HEK293 (cell line): ENCODE results near the gene ASAP2.

Source experiments
- CTCF ChIA-PET: fragments of 350-600 bp; formaldehyde crosslinking; extraction: SDS; loops from one replicate; lab custom pipeline; 2021; ENCODE audit warnings: antibody characterized with exemption; lab: Yijun Ruan, JAX
- POLR2A ChIA-PET: fragments of 300-600 bp; formaldehyde crosslinking; extraction: SDS; loops from one replicate; lab custom pipeline; 2020; ENCODE audit warnings: antibody characterized with exemption, inconsistent platforms; lab: Yijun Ruan, JAX
- H3K27ac ChIP-seq: fragments of 200-500 bp; sonication (Bioruptor generic); 2 replicates; pipeline ENCODE4 v1.5.1; 2014; ENCODE audit warnings: low read depth, low read length, control low read depth, inconsistent platforms; ENCODE audit errors: extremely low read depth
- H3K36me3 ChIP-seq, 2 experiments: fragments of 200-500 bp in 1 of 2; sonication (Bioruptor generic) in 1 of 2; 1 replicate in 1 of 2; 2 replicates in 1 of 2; pipeline ENCODE4 v1.5.1; 2014 to 2017; ENCODE audit warnings: inconsistent platforms in 2 of 2, low read length in 2 of 2; ENCODE audit not compliant: control insufficient read depth in 2 of 2, insufficient read depth in 1 of 2
- H3K4me1 ChIP-seq: fragments of 200-500 bp; sonication (Bioruptor generic); 2 replicates; pipeline ENCODE4 v1.5.1; 2014; ENCODE audit warnings: mild to moderate bottlenecking, low read length, inconsistent platforms; ENCODE audit not compliant: control insufficient read depth, insufficient read depth
- H3K4me3 ChIP-seq: 2 replicates; pipeline ENCODE4 v1.5.1; 2011; ENCODE audit warnings: low read depth, mild to moderate bottlenecking, control low read depth, low read length, moderate library complexity
- H3K9me3 ChIP-seq: fragments of 200-500 bp; sonication (Bioruptor generic); 2 replicates; pipeline ENCODE4 v1.5.1; 2014; ENCODE audit warnings: low read depth, low read length, inconsistent platforms; ENCODE audit not compliant: control insufficient read depth, insufficient read depth
- GLI2 ChIP-seq: fragments of 450-650 bp; formaldehyde crosslinking; IDR thresholded peaks from 2 replicates; pipeline ENCODE4; 2017; ENCODE audit warnings: missing biosample characterization, missing genetic modification characterization, low read depth, borderline replicate concordance
- MZF1 ChIP-seq: fragments of 450-650 bp; formaldehyde crosslinking; IDR thresholded peaks from 2 replicates; pipeline ENCODE4 v1.5.1; 2017; ENCODE audit warnings: missing biosample characterization, missing genetic modification characterization, borderline replicate concordance
- SCRT1 ChIP-seq: fragments of 450-650 bp; formaldehyde crosslinking; IDR thresholded peaks from 2 replicates; pipeline ENCODE4 v1.5.1; 2016; ENCODE audit warnings: missing biosample characterization, missing genetic modification characterization, borderline replicate concordance
- SETDB1 ChIP-seq: IDR thresholded peaks from one replicate; pipeline ENCODE4 v1.6.1; 2017; ENCODE audit warnings: mild to moderate bottlenecking, low read length, moderate library complexity, mixed read lengths; ENCODE audit not compliant: insufficient read length
- ZEB2 ChIP-seq: fragments of 450-650 bp; formaldehyde crosslinking; IDR thresholded peaks from 2 replicates; pipeline ENCODE4 v1.5.1; 2016; ENCODE audit warnings: missing biosample characterization, missing genetic modification characterization
- ZFP37 ChIP-seq: fragments of 450-650 bp; formaldehyde crosslinking; IDR thresholded peaks from 2 replicates; pipeline ENCODE4 v1.5.1; 2016; ENCODE audit warnings: missing biosample characterization, missing genetic modification characterization
- ZFP69B ChIP-seq: fragments of 450-650 bp; formaldehyde crosslinking; IDR thresholded peaks from 2 replicates; pipeline ENCODE4 v1.5.1; 2016; ENCODE audit warnings: missing biosample characterization, missing genetic modification characterization
- ZNF114 ChIP-seq: fragments of 450-650 bp; formaldehyde crosslinking; IDR thresholded peaks from 2 replicates; pipeline ENCODE4 v1.5.0; 2017; ENCODE audit warnings: missing biosample characterization, missing genetic modification characterization
- ZNF140 ChIP-seq: fragments of 450-650 bp; formaldehyde crosslinking; IDR thresholded peaks from 2 replicates; pipeline ENCODE4 v1.5.1; 2016; ENCODE audit warnings: missing biosample characterization, missing genetic modification characterization
- ZNF24 ChIP-seq: fragments of 450-650 bp; formaldehyde crosslinking; IDR thresholded peaks from 2 replicates; pipeline ENCODE4 v1.5.1; 2016; ENCODE audit warnings: missing biosample characterization, missing genetic modification characterization
- ZNF266 ChIP-seq: fragments of 450-650 bp; formaldehyde crosslinking; IDR thresholded peaks from 2 replicates; pipeline ENCODE4 v1.5.1; 2016; ENCODE audit warnings: missing biosample characterization, missing genetic modification characterization, low read depth
- ZNF394 ChIP-seq: fragments of 450-650 bp; formaldehyde crosslinking; IDR thresholded peaks from 2 replicates; pipeline ENCODE4 v1.5.1; 2016; ENCODE audit warnings: missing biosample characterization, missing genetic modification characterization, mild to moderate bottlenecking, moderate library complexity, borderline replicate concordance
- ZNF416 ChIP-seq: fragments of 450-650 bp; formaldehyde crosslinking; IDR thresholded peaks from 2 replicates; pipeline ENCODE4 v1.5.1; 2016; ENCODE audit warnings: missing biosample characterization, missing genetic modification characterization
- ZNF514 ChIP-seq: fragments of 450-650 bp; formaldehyde crosslinking; IDR thresholded peaks from 2 replicates; pipeline ENCODE4 v1.5.1; 2016; ENCODE audit warnings: missing biosample characterization, missing genetic modification characterization
- ZNF529 ChIP-seq: fragments of 450-650 bp; formaldehyde crosslinking; IDR thresholded peaks from 2 replicates; pipeline ENCODE4 v1.5.1; 2017; ENCODE audit warnings: missing genetic modification characterization, missing biosample characterization; ENCODE audit not compliant: insufficient replicate concordance
- ZNF530 ChIP-seq: fragments of 450-650 bp; formaldehyde crosslinking; IDR thresholded peaks from 2 replicates; pipeline ENCODE4 v1.5.1; 2016; ENCODE audit warnings: low read depth, missing biosample characterization, missing genetic modification characterization
- ZNF585B ChIP-seq: fragments of 450-650 bp; formaldehyde crosslinking; IDR thresholded peaks from 2 replicates; pipeline ENCODE4 v1.5.1; 2016; ENCODE audit warnings: missing biosample characterization, missing genetic modification characterization
- ZNF623 ChIP-seq: fragments of 450-650 bp; formaldehyde crosslinking; IDR thresholded peaks from 2 replicates; pipeline ENCODE4 v1.5.1; 2016; ENCODE audit warnings: missing biosample characterization, missing genetic modification characterization
- ZNF664 ChIP-seq: fragments of 450-650 bp; formaldehyde crosslinking; IDR thresholded peaks from 2 replicates; pipeline ENCODE4 v1.5.1; 2016; ENCODE audit warnings: missing biosample characterization, missing genetic modification characterization
- ZNF677 ChIP-seq: fragments of 450-650 bp; IDR thresholded peaks from 2 replicates; pipeline ENCODE4 v1.5.0; 2018; ENCODE audit warnings: missing biosample characterization, mild to moderate bottlenecking, missing genetic modification characterization, moderate library complexity
- ZNF76 ChIP-seq: fragments of 450-650 bp; formaldehyde crosslinking; IDR thresholded peaks from 2 replicates; pipeline ENCODE4; 2016; ENCODE audit warnings: low read depth, missing biosample characterization, missing genetic modification characterization, borderline replicate concordance
- TF ChIP-seq, protein P1 (sequence below): fragments of 450-650 bp; formaldehyde crosslinking; optimal IDR thresholded peaks from 2 replicates; pipeline ENCODE3; 2016; ENCODE audit warnings: missing biosample characterization, mild to moderate bottlenecking, missing genetic modification characterization
- TF ChIP-seq, protein P2 (sequence below): fragments of 450-650 bp; formaldehyde crosslinking; IDR thresholded peaks from 2 replicates; pipeline ENCODE4 v1.5.0; 2017; ENCODE audit warnings: missing biosample characterization, missing genetic modification characterization, borderline replicate concordance

Gene ASAP2

DNA sequence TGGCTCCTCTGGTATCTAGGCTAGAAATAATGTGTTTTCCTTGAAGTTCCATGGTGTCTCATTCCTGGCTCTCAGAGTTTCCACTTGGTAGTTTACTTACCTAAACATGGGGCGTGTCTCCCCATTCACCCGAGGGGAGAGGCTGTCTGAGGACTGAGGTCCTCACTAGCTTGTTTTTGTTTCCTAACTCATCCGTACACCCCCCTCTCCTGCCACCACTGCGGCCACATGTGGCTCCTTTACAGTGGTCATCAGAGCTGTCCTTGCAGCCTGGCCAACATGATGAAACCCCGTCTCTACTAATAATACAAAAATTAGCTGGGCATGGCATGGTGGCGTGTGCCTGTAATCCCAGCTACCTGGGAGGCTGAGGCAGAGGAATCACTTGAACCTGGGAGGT, 106.0 kb downstream of the ASAP2 start (continued):
- no peak for TF ChIP-seq ZNF416 (tag by site-specific recombination)
- TF ChIP-seq ZNF266 = no peak
- no peak for TF ChIP-seq MZF1 (tag by site-specific recombination)

DNA sequence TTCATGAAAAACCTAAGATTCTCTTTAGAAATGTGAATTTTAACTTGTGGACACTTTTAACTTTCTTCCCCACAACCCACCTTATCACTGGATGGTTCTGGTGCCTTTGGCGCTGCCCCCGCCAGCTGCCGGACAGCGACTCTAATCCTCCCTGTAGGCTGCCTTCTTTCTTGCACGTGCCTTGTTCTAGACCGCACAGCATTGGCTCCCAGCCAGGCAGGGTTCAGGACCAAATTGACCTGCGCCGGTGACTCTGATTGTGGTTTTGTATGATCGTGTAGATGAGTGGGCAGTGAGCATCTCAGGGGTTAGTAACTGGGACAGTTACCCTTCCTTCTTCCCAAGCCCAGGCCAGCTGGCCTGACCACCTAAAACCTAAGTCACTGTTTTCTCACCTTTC, 106.8 kb downstream of the ASAP2 start:
- CTCF ChIA-PET = no interaction called here
- H3K9me3 ChIP-seq = no peaks in the 10 kb centered on the region
- TF ChIP-seq ZNF677 (tag by site-specific recombination) (no peak), ZNF140 (no peak), MZF1 (tag by site-specific recombination) (no peak), GLI2 (tag by site-specific recombination) (no peak), ZNF114 (tag by site-specific recombination) (no peak), ZNF664 (tag by site-specific recombination) (no peak), ZNF585B (tag by site-specific recombination) (no peak), ZNF623 (tag by site-specific recombination) (no peak), ZNF394 (no peak), ZNF530 (tag by site-specific recombination) (no peak), ZNF529 (tag by site-specific recombination) (no peak), ZNF24 (tag by site-specific recombination) (no peak), SCRT1 (tag by site-specific recombination) (no peak), ZNF76 (tag by site-specific recombination) (no peak), SETDB1 (no peak), ZEB2 (tag by site-specific recombination) (no peak), ZFP69B (tag by site-specific recombination) (no peak)
- TF ChIP-seq, protein P1, sequence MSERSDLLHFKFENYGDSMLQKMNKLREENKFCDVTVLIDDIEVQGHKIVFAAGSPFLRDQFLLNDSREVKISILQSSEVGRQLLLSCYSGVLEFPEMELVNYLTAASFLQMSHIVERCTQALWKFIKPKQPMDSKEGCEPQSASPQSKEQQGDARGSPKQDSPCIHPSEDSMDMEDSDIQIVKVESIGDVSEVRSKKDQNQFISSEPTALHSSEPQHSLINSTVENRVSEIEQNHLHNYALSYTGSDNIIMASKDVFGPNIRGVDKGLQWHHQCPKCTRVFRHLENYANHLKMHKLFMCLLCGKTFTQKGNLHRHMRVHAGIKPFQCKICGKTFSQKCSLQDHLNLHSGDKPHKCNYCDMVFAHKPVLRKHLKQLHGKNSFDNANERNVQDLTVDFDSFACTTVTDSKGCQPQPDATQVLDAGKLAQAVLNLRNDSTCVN = no peak
- no peaks in the 10 kb centered on the region; a peak in 1 of 3 replicates for H3K36me3 ChIP-seq
- no peak overlapping the region for H3K4me3 ChIP-seq
- no peaks in the 10 kb centered on the region for H3K4me1 ChIP-seq
- POLR2A ChIA-PET = no interaction called here
- H3K27ac ChIP-seq = no peak overlapping the region

DNA sequence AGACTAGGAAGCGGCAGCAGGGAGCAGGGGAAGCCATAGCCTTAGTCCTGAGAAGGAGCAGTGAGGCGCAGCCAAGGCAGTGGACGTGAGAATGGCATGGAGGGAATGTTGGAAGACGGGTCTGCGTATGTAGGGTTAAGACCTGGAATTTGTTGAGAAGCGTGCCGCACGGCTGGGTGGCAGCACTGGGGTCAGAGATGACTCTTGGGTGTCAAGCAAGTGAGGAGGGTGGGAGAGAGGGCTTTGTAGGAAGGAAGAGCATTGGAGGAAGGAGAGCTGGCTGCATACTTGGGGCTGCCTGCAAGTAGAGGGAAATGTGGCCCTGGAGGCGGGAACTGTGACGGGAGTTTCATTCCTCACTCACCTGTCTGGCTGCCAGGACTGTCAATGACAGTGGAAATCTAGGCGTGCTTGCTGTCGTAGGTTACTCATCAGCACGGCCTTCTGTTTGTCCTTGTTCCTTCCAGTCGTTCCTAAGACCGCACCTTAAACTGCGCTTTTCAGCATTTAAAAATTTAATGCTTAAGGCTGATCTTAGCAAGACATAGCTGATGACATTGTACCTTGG, 108.8 kb downstream of the ASAP2 start:
- POLR2A ChIA-PET = no interaction called here
- peaks cover 3% of the 10 kb centered on the region; the same call in 1 of the 2 replicates for H3K4me1 ChIP-seq
- TF ChIP-seq ZNF514 (tag by site-specific recombination) = no peak
- TF ChIP-seq ZFP37 = no peak
- no peak for TF ChIP-seq ZNF24 (tag by site-specific recombination)
- TF ChIP-seq, protein P2, sequence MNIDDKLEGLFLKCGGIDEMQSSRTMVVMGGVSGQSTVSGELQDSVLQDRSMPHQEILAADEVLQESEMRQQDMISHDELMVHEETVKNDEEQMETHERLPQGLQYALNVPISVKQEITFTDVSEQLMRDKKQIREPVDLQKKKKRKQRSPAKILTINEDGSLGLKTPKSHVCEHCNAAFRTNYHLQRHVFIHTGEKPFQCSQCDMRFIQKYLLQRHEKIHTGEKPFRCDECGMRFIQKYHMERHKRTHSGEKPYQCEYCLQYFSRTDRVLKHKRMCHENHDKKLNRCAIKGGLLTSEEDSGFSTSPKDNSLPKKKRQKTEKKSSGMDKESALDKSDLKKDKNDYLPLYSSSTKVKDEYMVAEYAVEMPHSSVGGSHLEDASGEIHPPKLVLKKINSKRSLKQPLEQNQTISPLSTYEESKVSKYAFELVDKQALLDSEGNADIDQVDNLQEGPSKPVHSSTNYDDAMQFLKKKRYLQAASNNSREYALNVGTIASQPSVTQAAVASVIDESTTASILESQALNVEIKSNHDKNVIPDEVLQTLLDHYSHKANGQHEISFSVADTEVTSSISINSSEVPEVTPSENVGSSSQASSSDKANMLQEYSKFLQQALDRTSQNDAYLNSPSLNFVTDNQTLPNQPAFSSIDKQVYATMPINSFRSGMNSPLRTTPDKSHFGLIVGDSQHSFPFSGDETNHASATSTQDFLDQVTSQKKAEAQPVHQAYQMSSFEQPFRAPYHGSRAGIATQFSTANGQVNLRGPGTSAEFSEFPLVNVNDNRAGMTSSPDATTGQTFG (tag by site-specific recombination) = no peak
- H3K9me3 ChIP-seq = no peaks in the 10 kb centered on the region
- no peak overlapping the region for H3K27ac ChIP-seq
- H3K36me3 ChIP-seq = no peaks in the 10 kb centered on the region; a peak in 1 of 3 replicates
- H3K4me3 ChIP-seq = no peak overlapping the region
- CTCF ChIA-PET = interaction anchor here (0.6 kb wide), 1 partner anchor 655 kb away, joined by 3 read pairs; no protein-coding TSS in a partner anchor
